ENCODE data around the gene DMRT1. TPM values are rescaled to one million over a fixed set of nuclear protein-coding genes. Genes with fewer than 3 reads are reported as not detected.

Gene DMRT1
- not detected for polyA plus RNA-seq (2013, experiment 1 of 2)
- not detected for polyA plus RNA-seq (2013, experiment 2 of 2)

- no peak within 1 kb of the TSS for H2BK5ac ChIP-seq (ENCODE audit: low read depth, low read length, poor library complexity, severe bottlenecking)
- no peak within 1 kb of the TSS for H4K91ac ChIP-seq (ENCODE audit: low read length)
- no peak within 1 kb of the TSS for H2BK12ac ChIP-seq (ENCODE audit: low read length in 2 of 2)
- no peak within 1 kb of the TSS for H3K9ac ChIP-seq (ENCODE audit: low read length)
- no peak within 1 kb of the TSS for H3K14ac ChIP-seq (ENCODE audit: low read length in 2 of 2)
- H3K27me3 ChIP-seq (ENCODE audit: control insufficient read depth in 1 of 2, insufficient read depth in 1 of 2, low read length in 2 of 2) = peaks cover 43 to 62% of the 10 kb centered on the region in 2 experiments
- no peak within 1 kb of the TSS for H2BK120ac ChIP-seq (ENCODE audit: low read depth, low read length)
- WGBS = 3% methylated on average over 73 of the region's 84 CpGs
- no peak within 1 kb of the TSS for H4K8ac ChIP-seq (ENCODE audit: low read length)
- no peaks in the 10 kb centered on the region for H3K36me3 ChIP-seq (ENCODE audit: control insufficient read depth in 1 of 2, insufficient read depth in 2 of 2, low read depth in 1 of 2, low read length in 2 of 2)
- H3K23ac ChIP-seq (ENCODE audit: low read length in 2 of 2) = no peak within 1 kb of the TSS
- no peak within 1 kb of the TSS for H2AK5ac ChIP-seq (ENCODE audit: low read length, severe bottlenecking)
- no peak for DNase-seq
- no peaks in the 10 kb centered on the region for H3K9me3 ChIP-seq (ENCODE audit: control insufficient read depth, low read length)
- H3K18ac ChIP-seq (ENCODE audit: low read depth in 1 of 2, low read length in 2 of 2) = no peak within 1 kb of the TSS
- H3K27ac ChIP-seq (ENCODE audit: low read length, poor library complexity, severe bottlenecking) = no peak within 1 kb of the TSS
- no peak within 1 kb of the TSS for H3K4me3 ChIP-seq (ENCODE audit: insufficient read depth in 1 of 2, low read depth in 1 of 2, low read length in 2 of 2)
- H2BK15ac ChIP-seq (ENCODE audit: low read depth, poor library complexity, severe bottlenecking) = no peak within 1 kb of the TSS
- no peaks in the 10 kb centered on the region for H3K79me1 ChIP-seq (replicated peaks; ENCODE audit: low read length, poor library complexity, severe bottlenecking)
- no peak within 1 kb of the TSS for H2AFZ ChIP-seq (ENCODE audit: low read depth, low read length)
- H3K4me1 ChIP-seq (ENCODE audit: control insufficient read depth, insufficient read depth, low read depth, low read length) = peaks cover 14% of the 10 kb centered on the region
- H3K4ac ChIP-seq (ENCODE audit: low read depth in 1 of 2, low read length in 2 of 2) = no peak within 1 kb of the TSS
- peak within 1 kb of the TSS; percentile 29 for H3K4me2 ChIP-seq (ENCODE audit: low read length, poor library complexity, severe bottlenecking)
These were observed at the start of gene DMRT1 for GRCh38 chr9:841371-842209. DMRT1 (plus strand) TSS chr9:841697; CDS start chr9:841839, 142 bp downstream.

- H4K91ac ChIP-seq (ENCODE audit: low read length) = no peak overlapping the region
- no peak overlapping the region for H3K23ac ChIP-seq (ENCODE audit: low read length in 2 of 2)
- no peak overlapping the region for H2AFZ ChIP-seq (ENCODE audit: low read depth, low read length)
- H3K4me2 ChIP-seq (ENCODE audit: low read length, poor library complexity, severe bottlenecking) = no peak overlapping the region
- no peak overlapping the region for H3K18ac ChIP-seq (ENCODE audit: low read depth in 1 of 2, low read length in 2 of 2)
- no peak overlapping the region for H2BK120ac ChIP-seq (ENCODE audit: low read depth, low read length)
- H3K27ac ChIP-seq (ENCODE audit: low read length, poor library complexity, severe bottlenecking) = no peak overlapping the region
- peak; percentile 35 for DNase-seq
- H3K4ac ChIP-seq (ENCODE audit: low read depth in 1 of 2, low read length in 2 of 2) = no peak overlapping the region
- H4K8ac ChIP-seq (ENCODE audit: low read length) = no peak overlapping the region
- no peak overlapping the region for H2BK5ac ChIP-seq (ENCODE audit: low read depth, low read length, poor library complexity, severe bottlenecking)
- no peaks in the 10 kb centered on the region for H3K36me3 ChIP-seq (ENCODE audit: control insufficient read depth in 1 of 2, insufficient read depth in 2 of 2, low read depth in 1 of 2, low read length in 2 of 2)
- H3K14ac ChIP-seq (ENCODE audit: low read length in 2 of 2) = no peak overlapping the region
- no peak overlapping the region for H2BK12ac ChIP-seq (ENCODE audit: low read length in 2 of 2)
- WGBS = 70% methylated on average over 14 of the region's 15 CpGs
- peaks cover 6% of the 10 kb centered on the region for H3K9me3 ChIP-seq (ENCODE audit: control insufficient read depth, low read length)
- no peak overlapping the region for H2AK5ac ChIP-seq (ENCODE audit: low read length, severe bottlenecking)
- no peaks in the 10 kb centered on the region for H3K4me1 ChIP-seq (ENCODE audit: control insufficient read depth, insufficient read depth, low read depth, low read length)
- no peaks in the 10 kb centered on the region for H3K79me1 ChIP-seq (replicated peaks; ENCODE audit: low read length, poor library complexity, severe bottlenecking)
- no peak overlapping the region for H3K4me3 ChIP-seq (ENCODE audit: insufficient read depth in 1 of 2, low read depth in 1 of 2, low read length in 2 of 2)
- H3K9ac ChIP-seq (ENCODE audit: low read length) = no peak overlapping the region
- no peaks in the 10 kb centered on the region for H3K27me3 ChIP-seq (ENCODE audit: control insufficient read depth in 1 of 2, insufficient read depth in 1 of 2, low read length in 2 of 2)
- H2BK15ac ChIP-seq (ENCODE audit: low read depth, poor library complexity, severe bottlenecking) = no peak overlapping the region
These were observed 48.9 kb upstream of the DMRT1 start for GRCh38 chr9:792331-793260.

GRCh38 chr9:794386-794785 is 47.1 kb upstream of the DMRT1 start:
- Histone ChIP-seq H3K9ac (ENCODE audit: low read length) (no peak overlapping the region), H3K9me3 (ENCODE audit: control insufficient read depth, low read length) (peaks cover 6% of the 10 kb centered on the region), H3K4me3 (ENCODE audit: insufficient read depth in 1 of 2, low read depth in 1 of 2, low read length in 2 of 2) (no peak overlapping the region), H2AFZ (ENCODE audit: low read depth, low read length) (no peak overlapping the region), H3K27me3 (ENCODE audit: control insufficient read depth in 1 of 2, insufficient read depth in 1 of 2, low read length in 2 of 2) (no peaks in the 10 kb centered on the region), H3K79me1 (replicated peaks; ENCODE audit: low read length, poor library complexity, severe bottlenecking) (no peaks in the 10 kb centered on the region), H4K8ac (ENCODE audit: low read length) (no peak overlapping the region), H3K4ac (ENCODE audit: low read depth in 1 of 2, low read length in 2 of 2) (no peak overlapping the region), H3K14ac (ENCODE audit: low read length in 2 of 2) (no peak overlapping the region), H3K23ac (ENCODE audit: low read length in 2 of 2) (no peak overlapping the region), H3K27ac (ENCODE audit: low read length, poor library complexity, severe bottlenecking) (no peak overlapping the region), H3K4me1 (ENCODE audit: control insufficient read depth, insufficient read depth, low read depth, low read length) (peaks cover 2% of the 10 kb centered on the region), H3K18ac (ENCODE audit: low read depth in 1 of 2, low read length in 2 of 2) (no peak overlapping the region), H2BK12ac (ENCODE audit: low read length in 2 of 2) (no peak overlapping the region), H2AK5ac (ENCODE audit: low read length, severe bottlenecking) (no peak overlapping the region), H3K36me3 (ENCODE audit: control insufficient read depth in 1 of 2, insufficient read depth in 2 of 2, low read depth in 1 of 2, low read length in 2 of 2) (no peaks in the 10 kb centered on the region), H2BK15ac (ENCODE audit: low read depth, poor library complexity, severe bottlenecking) (no peak overlapping the region), H3K4me2 (ENCODE audit: low read length, poor library complexity, severe bottlenecking) (no peak overlapping the region), H2BK5ac (ENCODE audit: low read depth, low read length, poor library complexity, severe bottlenecking) (no peak overlapping the region), H4K91ac (ENCODE audit: low read length) (no peak overlapping the region), H2BK120ac (ENCODE audit: low read depth, low read length) (no peak overlapping the region)
- 58% methylated on average over 1 of the region's 2 CpGs for WGBS
- no peak for DNase-seq

GRCh38 chr9:795869-796268 is 45.6 kb upstream of the DMRT1 start:
- H2BK120ac ChIP-seq (ENCODE audit: low read depth, low read length) = no peak overlapping the region
- H4K91ac ChIP-seq (ENCODE audit: low read length) = no peak overlapping the region
- no peak overlapping the region for H3K4me2 ChIP-seq (ENCODE audit: low read length, poor library complexity, severe bottlenecking)
- no peak overlapping the region for H3K4ac ChIP-seq (ENCODE audit: low read depth in 1 of 2, low read length in 2 of 2)
- no peak overlapping the region for H3K23ac ChIP-seq (ENCODE audit: low read length in 2 of 2)
- no peak overlapping the region for H3K9ac ChIP-seq (ENCODE audit: low read length)
- H2BK12ac ChIP-seq (ENCODE audit: low read length in 2 of 2) = no peak overlapping the region
- H2AK5ac ChIP-seq (ENCODE audit: low read length, severe bottlenecking) = no peak overlapping the region
- no peak for DNase-seq
- H3K4me1 ChIP-seq (ENCODE audit: control insufficient read depth, insufficient read depth, low read depth, low read length) = peaks cover 2% of the 10 kb centered on the region
- H3K79me1 ChIP-seq (replicated peaks; ENCODE audit: low read length, poor library complexity, severe bottlenecking) = no peaks in the 10 kb centered on the region
- no peak overlapping the region for H3K14ac ChIP-seq (ENCODE audit: low read length in 2 of 2)
- no peak overlapping the region for H2BK5ac ChIP-seq (ENCODE audit: low read depth, low read length, poor library complexity, severe bottlenecking)
- 95% methylated on average over 6 of the region's 6 CpGs for WGBS
- H3K18ac ChIP-seq (ENCODE audit: low read depth in 1 of 2, low read length in 2 of 2) = no peak overlapping the region
- H3K4me3 ChIP-seq (ENCODE audit: insufficient read depth in 1 of 2, low read depth in 1 of 2, low read length in 2 of 2) = no peak overlapping the region
- peaks cover 6% of the 10 kb centered on the region for H3K9me3 ChIP-seq (ENCODE audit: control insufficient read depth, low read length)
- no peak overlapping the region for H4K8ac ChIP-seq (ENCODE audit: low read length)
- no peak overlapping the region for H2BK15ac ChIP-seq (ENCODE audit: low read depth, poor library complexity, severe bottlenecking)
- no peaks in the 10 kb centered on the region for H3K36me3 ChIP-seq (ENCODE audit: control insufficient read depth in 1 of 2, insufficient read depth in 2 of 2, low read depth in 1 of 2, low read length in 2 of 2)
- no peaks in the 10 kb centered on the region for H3K27me3 ChIP-seq (ENCODE audit: control insufficient read depth in 1 of 2, insufficient read depth in 1 of 2, low read length in 2 of 2)
- H2AFZ ChIP-seq (ENCODE audit: low read depth, low read length) = no peak overlapping the region
- H3K27ac ChIP-seq (ENCODE audit: low read length, poor library complexity, severe bottlenecking) = no peak overlapping the region
